Hematopoietic multipotent progenitor cell treated with erythropoietin and hydrocortisone succinate and interleukin-3 and kit ligand, for 8 days (in vitro differentiated cells): ENCODE data around the gene SLC66A1.
A peak's percentile ranks its signal among the peaks of the same experiment; 100 is the strongest.

Source experiments
- DNase-seq: peaks from one replicate; pipeline ENCODE4 v3.0.0-alpha.2; 2015

SLC66A1 gene

GRCh38 chr1:19326748-19327065, 14.6 kb downstream of the SLC66A1 start:
- no peak for DNase-seq

- no peak for DNase-seq
Measured at GRCh38 chr1:19327301-19327700, 15.2 kb downstream of the SLC66A1 start.

GRCh38 chr1:19327736-19328135, 15.6 kb downstream of the SLC66A1 start:
- DNase-seq: no peak

- no peak for DNase-seq
Measured at GRCh38 chr1:19328486-19328885, 16.4 kb downstream of the SLC66A1 start.

GRCh38 chr1:19329188-19329587, 17.1 kb downstream of the SLC66A1 start:
- no peak for DNase-seq

GRCh38 chr1:19329611-19330010, 17.5 kb downstream of the SLC66A1 start:
- no peak for DNase-seq

- no peak for DNase-seq
Measured at GRCh38 chr1:19330449-19331135, 18.5 kb downstream of the SLC66A1 start.

- DNase-seq: no peak
Measured at GRCh38 chr1:19331262-19331878, 19.2 kb downstream of the SLC66A1 start.

- DNase-seq: no peak
Measured at GRCh38 chr1:19332832-19333231, 20.7 kb downstream of the SLC66A1 start.

- no peak for DNase-seq
Measured at GRCh38 chr1:19333587-19334354, 21.6 kb downstream of the SLC66A1 start.

GRCh38 chr1:19336543-19336942, 24.4 kb downstream of the SLC66A1 start:
- no peak for DNase-seq

GRCh38 chr1:19337289-19337688, 25.2 kb downstream of the SLC66A1 start:
- no peak for DNase-seq

- DNase-seq: no peak
Measured at GRCh38 chr1:19338323-19338762, 26.2 kb downstream of the SLC66A1 start.

- no peak for DNase-seq
Measured at GRCh38 chr1:19339214-19339861, 27.2 kb downstream of the SLC66A1 start.

- no peak for DNase-seq
Measured at GRCh38 chr1:19340387-19340937, 28.3 kb downstream of the SLC66A1 start.

GRCh38 chr1:19341201-19342061, 29.3 kb downstream of the SLC66A1 start:
- DNase-seq: peak; percentile 71

- DNase-seq: no peak
Measured at GRCh38 chr1:19342062-19342750, 30.1 kb downstream of the SLC66A1 start.

- DNase-seq: no peak
Measured at GRCh38 chr1:19342894-19343616, 30.9 kb downstream of the SLC66A1 start.

GRCh38 chr1:19343617-19344350, 31.7 kb downstream of the SLC66A1 start:
- DNase-seq: no peak

GRCh38 chr1:19344372-19344810, 32.3 kb downstream of the SLC66A1 start:
- DNase-seq: peak; percentile 31
